ENCODE results near the gene TCERG1L.
"Not testable (repeated sequence)": the region's sequence is repeated elsewhere in the genome, so short reads cannot be mapped to it uniquely, and the experiment has no call there.

Gene TCERG1L

GRCh38 chr10:131155218-131155875, 156.2 kb downstream of the TCERG1L start:
- TF ChIP-seq SPI1 (IDR thresholded peaks at IDR 0.05; ENCODE audit: borderline replicate concordance, low read depth) (no peak), GABPA (IDR thresholded peaks at IDR 0.05; ENCODE audit: low read depth) (no peak), POLR2AphosphoS5 (IDR thresholded peaks at IDR 0.05; ENCODE audit: low read depth) (no peak), CTCF (IDR thresholded peaks at IDR 0.05; ENCODE audit: insufficient read depth, low read length) (no peak)
- TF ChIP-seq, protein P1, sequence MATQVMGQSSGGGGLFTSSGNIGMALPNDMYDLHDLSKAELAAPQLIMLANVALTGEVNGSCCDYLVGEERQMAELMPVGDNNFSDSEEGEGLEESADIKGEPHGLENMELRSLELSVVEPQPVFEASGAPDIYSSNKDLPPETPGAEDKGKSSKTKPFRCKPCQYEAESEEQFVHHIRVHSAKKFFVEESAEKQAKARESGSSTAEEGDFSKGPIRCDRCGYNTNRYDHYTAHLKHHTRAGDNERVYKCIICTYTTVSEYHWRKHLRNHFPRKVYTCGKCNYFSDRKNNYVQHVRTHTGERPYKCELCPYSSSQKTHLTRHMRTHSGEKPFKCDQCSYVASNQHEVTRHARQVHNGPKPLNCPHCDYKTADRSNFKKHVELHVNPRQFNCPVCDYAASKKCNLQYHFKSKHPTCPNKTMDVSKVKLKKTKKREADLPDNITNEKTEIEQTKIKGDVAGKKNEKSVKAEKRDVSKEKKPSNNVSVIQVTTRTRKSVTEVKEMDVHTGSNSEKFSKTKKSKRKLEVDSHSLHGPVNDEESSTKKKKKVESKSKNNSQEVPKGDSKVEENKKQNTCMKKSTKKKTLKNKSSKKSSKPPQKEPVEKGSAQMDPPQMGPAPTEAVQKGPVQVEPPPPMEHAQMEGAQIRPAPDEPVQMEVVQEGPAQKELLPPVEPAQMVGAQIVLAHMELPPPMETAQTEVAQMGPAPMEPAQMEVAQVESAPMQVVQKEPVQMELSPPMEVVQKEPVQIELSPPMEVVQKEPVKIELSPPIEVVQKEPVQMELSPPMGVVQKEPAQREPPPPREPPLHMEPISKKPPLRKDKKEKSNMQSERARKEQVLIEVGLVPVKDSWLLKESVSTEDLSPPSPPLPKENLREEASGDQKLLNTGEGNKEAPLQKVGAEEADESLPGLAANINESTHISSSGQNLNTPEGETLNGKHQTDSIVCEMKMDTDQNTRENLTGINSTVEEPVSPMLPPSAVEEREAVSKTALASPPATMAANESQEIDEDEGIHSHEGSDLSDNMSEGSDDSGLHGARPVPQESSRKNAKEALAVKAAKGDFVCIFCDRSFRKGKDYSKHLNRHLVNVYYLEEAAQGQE (IDR thresholded peaks at IDR 0.05; ENCODE audit: insufficient replicate concordance, low read depth), result no peak
- no peak overlapping the region for H3K4me3 ChIP-seq (replicated peaks; ENCODE audit: insufficient read depth, low read length)
- DNase-seq (ENCODE audit: low read depth in 1 of 2, low spot score in 1 of 2), result no peak
- no peaks in the 10 kb centered on the region for H3K27me3 ChIP-seq (ENCODE audit: insufficient read depth, poor library complexity, severe bottlenecking)
- no peak overlapping the region for H3K27ac ChIP-seq (replicated peaks)

DNA sequence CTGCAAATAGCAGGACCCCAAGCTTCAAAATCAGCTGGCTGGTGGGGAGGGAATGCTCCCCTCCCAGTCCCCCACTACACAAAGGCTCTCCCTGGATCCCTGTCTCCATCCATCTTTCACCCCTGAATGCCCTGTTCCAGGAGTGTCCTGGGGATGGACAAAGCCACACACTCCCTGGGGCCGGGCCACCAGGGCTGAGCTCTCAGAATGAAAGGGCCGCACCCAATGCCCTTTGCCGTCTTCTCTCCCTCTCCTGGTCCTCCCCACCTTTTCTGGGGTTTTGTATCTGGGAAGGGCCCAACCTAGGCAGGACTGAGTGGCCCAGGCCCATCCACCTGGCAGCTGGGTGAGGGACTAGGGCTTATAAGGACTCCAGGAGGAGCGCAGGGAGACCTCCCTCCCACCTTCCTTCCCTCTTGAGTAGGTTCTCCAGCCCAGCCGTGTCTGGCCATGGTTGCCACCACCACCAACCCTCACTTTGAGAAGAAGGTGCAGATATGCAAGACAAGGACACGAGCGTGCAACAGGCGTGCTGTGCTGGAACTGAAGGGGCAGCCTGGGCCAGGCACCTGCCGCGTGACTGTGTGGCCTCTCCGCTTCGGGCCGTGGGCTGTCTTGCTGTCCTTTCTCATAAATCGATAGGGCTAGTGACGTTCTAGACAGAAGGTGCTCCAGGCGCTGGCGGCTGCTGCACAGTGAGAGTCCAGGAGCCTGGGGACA, 157.1 kb downstream of the TCERG1L start:
- no peak for DNase-seq (ENCODE audit: low read depth in 1 of 2, low spot score in 1 of 2)
- no peak overlapping the region for H3K27ac ChIP-seq (replicated peaks)
- H3K27me3 ChIP-seq (ENCODE audit: insufficient read depth, poor library complexity, severe bottlenecking), result no peaks in the 10 kb centered on the region
- H3K4me3 ChIP-seq (replicated peaks; ENCODE audit: insufficient read depth, low read length), result no peak overlapping the region
- no peak for TF ChIP-seq CTCF (IDR thresholded peaks at IDR 0.05; ENCODE audit: insufficient read depth, low read length)
- no peak for TF ChIP-seq GABPA (IDR thresholded peaks at IDR 0.05; ENCODE audit: low read depth)
- TF ChIP-seq, protein P1 (IDR thresholded peaks at IDR 0.05; ENCODE audit: insufficient replicate concordance, low read depth), result no peak
- TF ChIP-seq POLR2AphosphoS5 (IDR thresholded peaks at IDR 0.05; ENCODE audit: low read depth), result no peak
- no peak for TF ChIP-seq SPI1 (IDR thresholded peaks at IDR 0.05; ENCODE audit: borderline replicate concordance, low read depth)

GRCh38 chr10:131152456-131152855, 159.1 kb downstream of the TCERG1L start:
- not testable (repeated sequence) for H3K27ac ChIP-seq (replicated peaks); H3K27me3 ChIP-seq (ENCODE audit: insufficient read depth, poor library complexity, severe bottlenecking); H3K4me3 ChIP-seq (replicated peaks; ENCODE audit: insufficient read depth, low read length); DNase-seq (ENCODE audit: low read depth in 1 of 2, low spot score in 1 of 2)

- no peak for TF ChIP-seq SPI1 (IDR thresholded peaks at IDR 0.05; ENCODE audit: borderline replicate concordance, low read depth)
- TF ChIP-seq, protein P1 (IDR thresholded peaks at IDR 0.05; ENCODE audit: insufficient replicate concordance, low read depth), result no peak
- TF ChIP-seq POLR2AphosphoS5 (IDR thresholded peaks at IDR 0.05; ENCODE audit: low read depth), result no peak
- TF ChIP-seq GABPA (IDR thresholded peaks at IDR 0.05; ENCODE audit: low read depth), result no peak
- TF ChIP-seq CTCF (IDR thresholded peaks at IDR 0.05; ENCODE audit: insufficient read depth, low read length), result no peak
- no peak overlapping the region for H3K4me3 ChIP-seq (replicated peaks; ENCODE audit: insufficient read depth, low read length)
- H3K27ac ChIP-seq (replicated peaks), result no peak overlapping the region
- no peak for DNase-seq (ENCODE audit: low read depth in 1 of 2, low spot score in 1 of 2)
- H3K27me3 ChIP-seq (ENCODE audit: insufficient read depth, poor library complexity, severe bottlenecking), result no peaks in the 10 kb centered on the region
Measured at GRCh38 chr10:131150126-131150525, 161.4 kb downstream of the TCERG1L start.
